SK-N-SH treated with all-trans-retinoic acid at 6 μM for 48 hours (cell line): Measurements from ENCODE around the gene HOXB13.

Experiments
- ATAC-seq: fragments of 200-7000 bp; cut with Tn5 transposase; 3 replicates; pipeline ENCODE4 v1.9.1; 2020; ENCODE audit warnings: mild to moderate bottlenecking, moderate library complexity
- ARNTL ChIP-seq: fragments of 450-650 bp; formaldehyde crosslinking; IDR thresholded peaks from 2 replicates; pipeline ENCODE4 v1.5.0; 2020; ENCODE audit warnings: low read depth, mild to moderate bottlenecking, moderate library complexity, borderline replicate concordance
- CSRNP3 ChIP-seq: fragments of 250-450 bp; sonication (Bioruptor Pico); IDR thresholded peaks from 2 replicates; pipeline ENCODE4 v1.5.1; 2021; ENCODE audit warnings: mild to moderate bottlenecking, moderate library complexity
- ESRRG ChIP-seq: fragments of 250-450 bp; sonication (Bioruptor Pico); IDR thresholded peaks from 2 replicates; pipeline ENCODE4 v1.6.1; 2021; ENCODE audit warnings: mild to moderate bottlenecking
- GLIS3 ChIP-seq: fragments of 250-450 bp; sonication (Bioruptor Pico); IDR thresholded peaks from 2 replicates; pipeline ENCODE4 v1.5.0; 2020; ENCODE audit warnings: mild to moderate bottlenecking, moderate library complexity
- ISL1 ChIP-seq: fragments of 250-450 bp; sonication (Bioruptor Pico); IDR thresholded peaks from 2 replicates; pipeline ENCODE4 v2.1.2; 2022; ENCODE audit warnings: mild to moderate bottlenecking, moderate library complexity
- OSR1 ChIP-seq: fragments of 250-450 bp; sonication (Bioruptor Pico); IDR thresholded peaks from 2 replicates; pipeline ENCODE4 v1.8.0; 2022; ENCODE audit warnings: moderate library complexity, mild to moderate bottlenecking, inconsistent platforms
- POU6F1 ChIP-seq: fragments of 250-450 bp; sonication (Bioruptor Pico); IDR thresholded peaks from 2 replicates; pipeline ENCODE4 v1.8.0; 2021; ENCODE audit warnings: low read depth, mild to moderate bottlenecking, moderate library complexity, borderline replicate concordance
- PPARA ChIP-seq: fragments of 250-450 bp; sonication (Bioruptor Pico); IDR thresholded peaks from 2 replicates; pipeline ENCODE4 v1.5.0; 2020; ENCODE audit warnings: mild to moderate bottlenecking, borderline replicate concordance
- SNAI2 ChIP-seq: fragments of 250-450 bp; sonication (Bioruptor Pico); IDR thresholded peaks from 2 replicates; pipeline ENCODE4 v1.5.0; 2020; ENCODE audit warnings: mild to moderate bottlenecking, moderate library complexity
- TCF4 ChIP-seq: fragments of 250-450 bp; sonication (Bioruptor Pico); IDR thresholded peaks from 2 replicates; pipeline ENCODE4 v1.8.0; 2021; ENCODE audit warnings: mild to moderate bottlenecking, moderate library complexity, borderline replicate concordance
- TOX ChIP-seq: fragments of 250-450 bp; sonication (Bioruptor Pico); IDR thresholded peaks from 2 replicates; pipeline ENCODE4 v1.8.0; 2021; ENCODE audit warnings: mild to moderate bottlenecking, moderate library complexity, borderline replicate concordance
- TSHZ2 ChIP-seq: fragments of 250-450 bp; sonication (Bioruptor Pico); IDR thresholded peaks from 2 replicates; pipeline ENCODE4 v1.5.0; 2020; ENCODE audit warnings: mild to moderate bottlenecking, moderate library complexity
- ZC3H10 ChIP-seq: fragments of 250-450 bp; sonication (Bioruptor Pico); IDR thresholded peaks from 2 replicates; pipeline ENCODE4 v1.5.1; 2021; ENCODE audit warnings: mild to moderate bottlenecking, moderate library complexity
- ZFP3 ChIP-seq: fragments of 250-450 bp; sonication (Bioruptor Pico); IDR thresholded peaks from 2 replicates; pipeline ENCODE4 v1.5.0; 2020; ENCODE audit warnings: mild to moderate bottlenecking, moderate library complexity
- ZFP30 ChIP-seq: fragments of 450-650 bp; formaldehyde crosslinking; IDR thresholded peaks from 2 replicates; pipeline ENCODE4 v1.5.0; 2022; ENCODE audit warnings: mild to moderate bottlenecking, moderate library complexity
- ZNF565 ChIP-seq: fragments of 450-650 bp; formaldehyde crosslinking; conservative IDR thresholded peaks from 2 replicates; pipeline ENCODE4 v1.5.0; 2020; ENCODE audit warnings: low read depth, mild to moderate bottlenecking, moderate library complexity
- ZNF70 ChIP-seq: fragments of 450-650 bp; formaldehyde crosslinking; IDR thresholded peaks from 2 replicates; pipeline ENCODE4 v1.5.0; 2020; ENCODE audit warnings: mild to moderate bottlenecking, moderate library complexity
- ZNF8 ChIP-seq: fragments of 450-650 bp; formaldehyde crosslinking; IDR thresholded peaks from 2 replicates; pipeline ENCODE4 v1.5.0; 2020; ENCODE audit warnings: mild to moderate bottlenecking, moderate library complexity

The HOXB13 gene

DNA sequence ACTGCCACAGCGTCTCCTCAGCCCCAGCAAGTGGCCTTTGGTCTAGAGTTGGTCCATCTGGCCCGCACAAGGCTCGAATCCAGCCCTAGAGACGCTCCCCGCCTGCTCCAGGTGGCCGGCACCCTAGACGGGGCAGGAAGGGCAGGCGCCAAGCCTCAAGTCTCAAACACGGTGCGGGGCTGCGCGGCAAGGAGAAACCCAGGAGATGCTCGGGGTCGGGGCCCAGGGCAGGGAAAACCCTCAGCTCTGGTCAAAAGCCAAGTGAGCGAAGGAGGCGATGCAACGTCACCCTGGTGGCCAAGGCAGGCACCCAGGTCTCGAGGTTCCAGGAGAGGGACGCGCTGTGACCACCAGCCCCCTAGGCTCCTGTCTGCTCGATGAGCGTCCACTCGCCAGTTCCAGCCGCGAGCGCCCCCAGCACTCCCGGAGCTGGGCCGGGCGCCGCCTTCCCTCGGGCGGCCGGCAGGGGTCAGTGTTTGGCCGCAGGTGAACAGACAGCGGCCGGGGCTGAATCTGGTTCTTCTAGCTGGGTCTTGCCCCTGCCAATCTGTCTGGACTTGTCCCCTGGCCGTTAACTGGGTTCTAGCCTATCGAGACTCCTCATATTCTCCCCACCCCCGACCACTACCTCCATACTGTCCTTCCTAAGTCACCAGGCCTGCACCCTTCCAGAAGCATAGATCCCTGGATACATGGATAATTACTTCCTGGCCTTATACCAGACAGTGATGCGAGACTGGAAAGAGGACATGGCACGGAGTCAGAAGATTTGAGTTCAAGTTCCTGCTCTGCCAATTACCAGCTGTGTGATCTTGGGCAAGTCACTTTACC lies 50.2 kb downstream of the HOXB13 start:
- TF ChIP-seq ZFP30 (CRISPR knock-in tag) (no peak), OSR1 (no peak), ZC3H10 (CRISPR knock-in tag) (no peak), ZNF565 (CRISPR knock-in tag) (no peak), ZNF8 (CRISPR knock-in tag) (no peak)
- peak; percentile 98 for ATAC-seq

GRCh38 chr17:48676963-48677558 lies 51.5 kb downstream of the HOXB13 start:
- TF ChIP-seq TSHZ2 (no peak), TOX (CRISPR knock-in tag) (no peak), ZNF70 (CRISPR knock-in tag) (no peak), ZNF565 (CRISPR knock-in tag) (no peak), PPARA (no peak), ESRRG (no peak), ISL1 (CRISPR knock-in tag) (no peak), ZC3H10 (CRISPR knock-in tag) (no peak), ARNTL (CRISPR knock-in tag) (no peak), GLIS3 (CRISPR knock-in tag) (no peak), SNAI2 (CRISPR knock-in tag) (no peak), TCF4 (CRISPR knock-in tag) (no peak), CSRNP3 (CRISPR knock-in tag) (no peak), POU6F1 (CRISPR knock-in tag) (no peak), ZFP3 (CRISPR knock-in tag) (no peak), ZFP30 (CRISPR knock-in tag) (no peak), OSR1 (no peak)
- TF ChIP-seq, all 23 proteins: peak for 0
- ATAC-seq = no peak
